HK-2 (cell line): Measurements from ENCODE around the gene SPATS2.
"Not testable (repeated sequence)": the region's sequence is repeated elsewhere in the genome, so short reads cannot be mapped to it uniquely, and the experiment has no call there.

Experiments
- DNase-seq: peaks from one replicate; pipeline ENCODE4 v3.0.0-alpha.2; 2018; ENCODE audit not compliant: unreplicated experiment

Gene SPATS2

DNA sequence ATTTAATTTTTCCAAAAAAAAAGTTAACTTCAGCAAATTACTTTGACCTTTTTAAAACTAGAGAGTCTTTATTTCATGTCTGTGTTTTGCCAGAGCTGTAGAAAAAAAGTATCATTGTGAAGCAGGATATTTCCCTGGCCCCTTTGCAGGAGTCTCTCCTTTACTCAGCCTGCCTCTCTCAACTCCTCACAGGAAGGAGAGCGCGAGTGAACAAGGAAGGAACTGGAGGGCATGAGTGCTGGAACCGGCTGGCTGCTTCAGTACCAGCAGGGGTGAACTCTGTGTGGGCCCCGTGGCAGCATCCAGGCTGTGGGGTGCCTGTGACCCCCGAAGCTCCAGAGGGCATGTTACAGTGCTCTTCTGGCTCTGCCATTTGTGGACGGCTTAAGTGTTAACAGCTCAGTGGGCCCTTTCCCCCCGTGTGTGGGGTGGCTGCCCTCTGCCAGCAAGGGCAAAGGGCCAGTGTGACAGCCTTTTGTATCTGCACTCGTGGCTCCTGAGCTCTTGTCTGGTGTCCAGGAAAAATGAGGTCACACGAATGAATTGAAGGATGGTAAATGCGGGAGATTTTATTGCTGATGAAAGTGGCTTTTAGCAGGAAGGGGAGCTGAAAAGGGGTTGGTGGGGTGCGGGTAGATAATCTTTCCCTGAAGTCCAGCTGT is 95.0 kb downstream of the SPATS2 start:
- no peak for DNase-seq

DNA sequence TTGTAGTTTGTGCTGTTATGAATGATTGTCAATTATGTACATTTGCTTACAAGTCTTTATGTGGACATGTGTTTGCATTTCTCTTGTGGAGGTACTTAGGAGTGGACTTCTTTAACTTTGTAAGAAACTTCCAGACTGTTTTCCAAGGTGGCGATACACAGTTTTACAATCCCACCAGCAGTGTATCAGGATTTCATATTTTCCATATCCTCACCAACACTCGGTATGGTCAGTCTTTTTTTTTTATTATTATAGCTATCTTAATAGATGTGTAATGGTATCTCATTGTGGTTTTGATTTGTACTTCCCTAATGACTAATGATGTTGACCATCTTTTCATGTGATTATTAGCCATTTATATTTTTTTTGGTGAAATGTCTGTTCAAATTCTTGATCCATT is 97.9 kb downstream of the SPATS2 start:
- no peak for DNase-seq

GRCh38 chr12:49470986-49471385 is 103.7 kb downstream of the SPATS2 start:
- no peak for DNase-seq

DNA sequence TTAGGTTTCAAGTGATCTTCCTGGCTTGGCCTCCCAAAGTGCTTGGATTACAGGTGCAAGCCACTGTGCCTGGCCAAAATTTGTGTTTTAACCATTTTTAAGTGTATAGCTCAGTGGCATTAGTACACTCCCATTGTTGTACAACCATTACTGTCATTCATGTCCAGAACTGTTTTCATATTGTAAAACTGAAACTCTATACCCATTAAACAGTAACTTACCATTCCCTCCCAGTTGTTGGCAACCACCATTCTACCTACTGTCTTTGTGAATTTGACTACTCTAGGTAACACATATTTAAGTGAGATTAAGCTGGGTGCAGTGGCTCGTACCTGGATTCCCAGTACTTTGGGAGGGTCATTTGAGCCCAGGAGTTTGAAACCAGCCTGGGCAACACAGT is 104.3 kb downstream of the SPATS2 start:
- no peak for DNase-seq

DNA sequence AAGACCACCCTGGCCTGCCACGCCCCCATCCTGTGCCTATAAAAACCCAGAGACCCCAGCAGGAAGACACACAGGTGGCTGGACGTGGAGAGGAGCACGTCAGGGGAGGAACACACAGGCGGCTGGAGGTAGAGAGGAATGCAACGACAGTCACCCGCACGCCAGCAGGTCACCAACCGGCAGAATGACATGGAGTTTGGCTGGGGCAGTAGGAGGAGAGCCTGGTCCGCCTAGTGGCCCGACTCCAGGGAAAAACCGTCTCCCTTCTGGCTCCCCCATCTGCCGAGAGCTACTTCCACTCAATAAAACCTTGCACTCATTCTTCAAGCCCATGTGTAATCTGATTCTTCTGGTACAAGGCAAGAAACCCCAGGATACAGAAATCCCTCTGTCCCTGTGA is 108.8 kb downstream of the SPATS2 start:
- DNase-seq, result no peak

GRCh38 chr12:49478949-49479664 is 111.8 kb downstream of the SPATS2 start:
- no peak for DNase-seq

DNA sequence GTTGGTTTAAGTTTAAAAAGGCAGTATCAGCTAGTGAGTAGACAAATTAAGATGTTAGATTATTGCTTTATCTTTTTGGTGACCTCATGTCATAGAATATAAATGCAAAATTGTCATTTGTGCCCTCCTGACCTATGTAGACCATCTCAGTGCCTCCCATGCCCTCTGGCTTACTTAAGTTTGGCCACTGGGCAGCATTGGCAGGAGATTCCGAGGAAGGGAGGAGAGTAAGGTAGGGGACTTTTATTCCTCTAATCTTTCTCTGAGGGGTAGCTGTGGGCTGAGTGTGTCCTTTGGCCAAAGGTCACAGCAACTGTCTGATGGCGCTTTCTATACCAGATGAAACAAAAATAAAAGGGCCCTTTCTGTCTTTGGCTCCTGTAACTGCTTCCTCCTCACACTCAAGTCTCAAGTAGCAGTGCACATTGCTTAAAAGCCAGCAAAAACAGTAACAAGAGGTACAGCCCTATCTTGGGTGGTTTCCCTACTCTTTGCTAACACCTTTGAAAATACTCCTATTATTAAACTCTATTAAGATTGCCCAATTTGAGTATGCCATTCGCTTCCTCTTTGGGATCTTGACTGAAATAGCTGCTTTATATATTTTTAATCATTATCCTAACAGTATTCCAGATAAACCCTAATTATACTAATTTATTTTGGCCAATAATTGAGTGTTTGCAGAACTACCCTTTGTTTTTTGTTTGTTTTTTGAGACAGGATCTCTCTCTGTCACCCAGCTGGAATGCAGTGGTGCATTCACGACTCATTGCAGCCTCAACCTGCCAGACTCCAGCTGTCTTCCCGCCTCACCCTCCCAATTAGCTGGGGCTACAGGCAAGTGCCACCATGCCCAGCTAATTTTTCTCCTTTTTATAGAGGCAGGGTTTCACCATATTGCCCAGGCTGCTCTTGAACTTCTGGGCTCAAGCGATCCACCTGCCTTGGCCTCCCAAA is 115.1 kb downstream of the SPATS2 start:
- peak; percentile 21 for DNase-seq

DNA sequence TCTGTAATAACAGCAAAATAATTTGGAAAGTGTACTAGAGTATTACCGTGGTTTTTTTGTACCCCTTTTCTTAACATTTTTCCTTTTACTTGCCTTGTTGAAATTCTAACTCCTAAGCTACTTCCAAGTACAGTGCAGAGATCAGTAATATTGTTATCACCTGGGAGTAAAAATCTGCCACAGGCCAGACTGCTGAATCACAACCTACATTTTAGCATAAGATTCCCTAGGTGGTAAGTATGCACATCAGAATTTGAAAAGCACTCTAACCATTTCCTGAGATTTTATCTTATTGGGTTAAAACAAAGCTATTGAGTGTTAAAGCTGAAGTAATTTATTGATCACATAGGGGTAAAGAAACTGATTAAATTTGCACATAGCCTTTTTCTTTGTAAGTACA is 116.4 kb downstream of the SPATS2 start:
- DNase-seq, result no peak

GRCh38 chr12:49487605-49488004 is 120.3 kb downstream of the SPATS2 start:
- peak; percentile 54 for DNase-seq

GRCh38 chr12:49489154-49489553 is 121.9 kb downstream of the SPATS2 start:
- no peak for DNase-seq

- no peak for DNase-seq
These were observed 122.5 kb downstream of the SPATS2 start for GRCh38 chr12:49489720-49490119.

DNA sequence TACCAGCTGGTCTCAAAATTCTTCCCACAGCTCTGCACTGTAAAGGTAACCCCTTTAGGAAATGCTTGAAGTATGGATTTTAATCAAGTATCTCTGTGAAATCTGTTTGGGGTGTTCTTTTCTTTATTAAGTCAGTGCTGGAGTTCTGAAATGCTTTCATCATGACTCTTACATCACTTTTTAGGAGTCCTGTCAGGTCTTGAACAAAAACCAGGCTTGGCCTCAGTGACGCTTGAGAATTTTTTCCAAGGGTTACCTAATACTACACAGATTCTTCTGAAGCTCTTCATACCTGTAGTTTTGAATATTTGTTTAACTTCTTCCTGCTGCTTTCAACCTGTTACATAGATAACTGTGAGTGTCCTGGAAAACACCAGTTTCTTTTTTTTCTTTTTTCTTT is 124.6 kb downstream of the SPATS2 start:
- DNase-seq, result no peak

DNA sequence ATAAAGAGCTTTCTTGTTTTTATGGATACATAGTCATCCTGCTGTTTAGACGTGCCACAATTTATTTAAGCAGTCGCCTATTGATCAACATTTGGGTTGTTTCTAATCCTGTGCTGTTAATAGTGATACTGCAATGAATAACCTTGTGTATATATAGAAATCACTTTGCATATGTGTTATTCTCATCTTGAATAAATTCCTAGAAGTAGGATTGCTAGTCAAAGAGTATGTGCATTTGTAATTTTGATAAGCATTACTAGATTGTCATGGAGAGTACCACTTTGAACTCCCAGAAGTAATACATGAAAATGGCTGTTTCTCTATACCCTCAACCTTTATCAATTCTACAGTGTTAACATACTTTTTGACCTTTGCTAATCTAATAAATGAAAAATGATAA is 126.6 kb downstream of the SPATS2 start:
- no peak for DNase-seq

- DNase-seq, result no peak
These were observed 129.4 kb downstream of the SPATS2 start for GRCh38 chr12:49496417-49497360.

- no peak for DNase-seq
These were observed 134.6 kb downstream of the SPATS2 start for GRCh38 chr12:49501895-49502294.

- no peak for DNase-seq
These were observed 135.3 kb downstream of the SPATS2 start for GRCh38 chr12:49502590-49502989.

GRCh38 chr12:49503674-49504180 is 136.5 kb downstream of the SPATS2 start:
- DNase-seq, result peak; percentile 76

GRCh38 chr12:49505672-49506071 is 138.4 kb downstream of the SPATS2 start:
- DNase-seq, result no peak

GRCh38 chr12:49507139-49507538 is 139.9 kb downstream of the SPATS2 start:
- DNase-seq, result no peak

GRCh38 chr12:49509681-49510080 is 142.4 kb downstream of the SPATS2 start:
- DNase-seq, result not testable (repeated sequence)

GRCh38 chr12:49511410-49511809 is 144.1 kb downstream of the SPATS2 start:
- DNase-seq, result no peak
